GM19455 (cell line): ENCODE results near the gene TEX51.

Experiments used
- ATAC-seq: cut with Tn5 transposase; IDR thresholded peaks from one replicate; pipeline ENCODE4 v1.9.1; 2021; ENCODE audit not compliant: unreplicated experiment

TEX51 gene

DNA sequence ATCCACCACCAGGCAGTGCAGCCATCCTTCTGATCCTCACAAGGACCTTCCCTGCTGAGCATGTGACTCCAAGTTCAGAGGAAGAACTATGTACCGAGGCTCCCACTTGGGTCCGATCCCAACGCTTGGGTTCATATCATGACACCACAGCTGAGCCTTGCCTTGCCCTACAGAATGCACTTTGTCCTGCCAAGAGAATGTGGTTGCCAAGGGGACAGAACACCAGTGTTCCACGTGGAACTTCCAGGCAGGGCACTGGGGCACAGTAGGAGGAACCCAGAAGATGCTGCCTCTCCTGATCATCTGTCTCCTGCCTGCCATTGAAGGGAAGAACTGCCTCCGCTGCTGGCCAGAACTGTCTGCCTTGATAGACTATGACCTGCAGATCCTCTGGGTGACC lies at the start of gene TEX51:
Gene TEX51, plus strand, starts transcription at position 255 of the 400 bp plus-strand sequence. Its CDS starts 29 bp downstream, at position 284.
- no peak for ATAC-seq

DNA sequence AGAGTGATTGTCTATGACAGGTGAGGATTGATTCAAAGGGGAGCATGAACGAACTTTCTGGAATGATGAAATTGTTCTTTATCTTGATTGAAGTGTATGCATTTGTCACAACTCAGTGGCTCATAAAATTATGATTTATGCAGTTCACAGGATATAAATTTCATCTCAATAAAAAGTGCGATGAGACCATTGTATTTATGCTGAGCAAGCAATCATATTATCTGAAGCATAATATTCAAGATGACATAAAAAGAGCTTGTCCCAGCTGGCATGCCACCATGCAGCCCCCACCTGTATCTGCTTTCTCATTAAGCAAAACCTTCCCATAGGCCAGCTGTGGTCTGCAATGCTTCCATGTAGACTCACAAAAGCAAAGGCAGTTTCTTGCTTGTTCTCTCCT lies 49.6 kb upstream of the TEX51 start:
- ATAC-seq, result no peak

DNA sequence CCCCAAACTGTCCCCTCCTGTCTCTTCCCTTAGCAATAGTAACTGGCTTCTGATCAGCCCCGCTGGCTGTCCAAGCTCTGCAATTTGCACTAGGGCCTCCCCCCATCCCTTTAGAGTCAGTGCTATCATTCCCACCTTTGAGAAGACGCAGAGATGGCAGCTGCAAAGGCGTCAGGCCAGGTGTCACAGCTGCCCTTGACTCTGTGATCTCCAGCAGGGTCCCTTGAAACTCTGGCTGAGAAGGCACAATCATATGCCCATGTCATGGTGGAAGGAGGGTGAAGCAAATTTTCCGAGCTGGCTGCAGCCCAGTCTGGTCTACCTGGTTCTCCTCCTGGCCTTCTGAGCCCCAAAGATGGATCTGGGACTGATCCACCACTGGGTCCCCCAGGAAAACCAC lies 49.2 kb upstream of the TEX51 start:
- ATAC-seq, result no peak

DNA sequence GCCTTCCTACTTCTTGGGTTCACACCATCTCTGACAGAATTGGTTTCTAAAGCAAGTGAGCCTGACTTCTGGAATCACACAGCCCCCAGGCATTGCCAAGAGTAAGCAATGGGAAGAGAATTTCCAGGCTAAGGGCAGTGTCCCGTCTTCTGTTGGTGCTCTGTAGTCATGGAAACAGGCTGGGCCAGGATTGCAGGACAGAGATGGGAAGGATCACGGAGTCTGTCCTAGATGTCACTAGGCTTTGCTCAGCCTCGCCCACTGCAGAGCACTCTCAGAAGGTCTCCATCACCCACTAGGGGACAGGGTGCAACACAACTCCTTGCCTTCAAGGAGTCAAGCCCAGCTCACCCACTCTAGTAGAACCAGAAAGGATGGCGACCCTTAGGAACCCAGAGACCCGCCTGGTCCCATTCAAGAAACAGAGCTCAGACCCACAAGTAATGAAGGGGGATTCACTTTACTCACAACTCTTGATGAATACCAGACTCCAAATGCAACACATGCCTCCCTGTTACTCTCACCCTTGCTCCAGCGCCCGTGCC lies 48.6 kb upstream of the TEX51 start:
- ATAC-seq, result no peak

DNA sequence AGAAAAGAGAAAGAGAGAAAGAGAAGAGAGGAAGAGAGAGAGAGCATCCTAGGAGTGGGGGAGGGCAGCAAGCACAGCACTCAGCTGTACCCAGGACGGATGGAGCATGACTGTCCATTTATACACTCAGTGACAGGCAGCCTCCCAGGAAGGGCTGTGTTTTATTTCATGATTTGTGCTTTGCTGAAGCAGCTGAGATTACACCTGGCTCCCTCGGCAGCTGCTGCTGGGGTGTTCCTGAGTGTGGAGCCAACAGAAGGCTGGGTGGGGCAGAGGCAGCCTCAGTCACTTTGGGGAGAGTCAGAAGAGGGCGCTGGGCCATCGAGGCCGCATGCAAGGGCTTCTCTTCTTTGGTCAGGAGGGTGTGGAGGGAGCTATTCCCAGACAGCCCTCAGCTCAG lies 47.8 kb upstream of the TEX51 start:
- ATAC-seq, result no peak

DNA sequence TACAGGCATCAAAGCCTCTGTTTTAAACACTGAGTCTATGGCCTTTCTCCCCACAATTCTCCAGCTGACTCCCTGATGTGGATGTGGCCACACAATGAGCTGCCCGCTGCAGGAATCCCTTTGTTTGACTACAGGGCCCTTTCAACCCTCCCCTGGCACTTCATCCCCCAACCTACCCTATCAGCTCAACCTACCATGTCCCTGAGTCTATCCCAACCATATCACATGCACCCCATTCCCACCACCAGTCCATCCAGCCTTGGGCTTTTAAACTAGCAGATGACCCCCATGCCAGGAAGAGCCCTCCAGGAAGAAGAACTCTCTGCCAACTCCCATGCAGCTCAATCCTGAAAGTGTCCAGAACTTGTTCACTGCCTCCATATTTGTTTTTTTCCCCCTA lies 46.9 kb upstream of the TEX51 start:
- ATAC-seq, result no peak

DNA sequence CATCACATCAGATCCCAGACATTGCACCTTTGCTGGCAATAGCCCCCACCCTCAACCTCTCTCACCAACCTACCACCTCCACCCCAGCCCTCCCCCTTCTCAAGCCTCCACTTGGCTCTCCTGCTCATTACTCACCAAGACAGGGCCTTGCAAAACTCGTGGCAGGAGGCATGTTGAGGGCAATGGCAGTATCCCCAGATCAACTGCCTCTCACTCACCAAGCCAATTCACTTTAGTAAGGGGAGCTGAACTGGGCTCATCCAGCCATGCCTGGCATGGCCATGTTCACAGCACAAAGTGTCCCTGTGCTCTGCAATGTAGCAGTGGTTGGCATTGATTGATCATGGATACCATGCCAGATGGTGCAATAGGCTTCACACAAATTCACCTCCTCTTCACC lies 46.3 kb upstream of the TEX51 start:
- no peak for ATAC-seq

DNA sequence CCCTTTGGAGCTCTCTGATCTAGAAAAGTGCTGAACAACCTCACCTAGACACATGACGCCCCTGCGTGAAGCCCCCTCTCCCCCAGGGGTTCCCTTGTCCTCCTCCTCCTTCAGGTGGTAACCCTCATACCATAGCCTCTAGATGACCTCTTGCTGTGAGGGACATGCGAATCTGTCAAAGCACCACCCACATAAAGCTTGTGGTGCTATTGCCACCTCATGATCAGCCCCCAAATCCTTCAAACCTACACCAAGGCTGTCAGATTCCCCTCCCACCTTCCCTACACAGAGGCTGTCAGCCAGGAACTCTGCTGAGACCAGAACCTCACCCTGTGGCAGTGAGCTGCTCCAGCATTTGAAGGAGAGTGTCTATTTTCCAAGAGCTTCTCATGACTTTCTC lies 43.1 kb upstream of the TEX51 start:
- no peak for ATAC-seq

DNA sequence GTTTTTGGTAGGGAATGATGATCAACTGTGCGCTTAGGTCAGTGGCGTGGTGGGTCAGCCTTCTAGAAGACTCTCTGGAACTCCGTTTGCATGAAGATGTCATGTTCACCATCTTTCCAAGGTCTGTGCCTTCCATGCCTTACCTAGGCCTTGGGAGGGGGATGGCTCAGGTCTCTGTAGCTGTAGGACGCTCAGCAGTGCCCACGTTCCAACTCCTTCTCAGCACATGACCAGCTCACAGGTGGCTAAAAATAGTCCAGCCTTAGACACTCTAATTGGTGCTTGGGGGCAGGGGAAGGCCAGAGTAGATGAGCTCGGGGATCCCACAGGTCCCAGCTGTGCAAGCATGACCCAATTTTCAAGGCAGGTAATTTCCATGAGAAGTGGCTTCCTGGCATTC lies 42.3 kb upstream of the TEX51 start:
- ATAC-seq, result no peak

DNA sequence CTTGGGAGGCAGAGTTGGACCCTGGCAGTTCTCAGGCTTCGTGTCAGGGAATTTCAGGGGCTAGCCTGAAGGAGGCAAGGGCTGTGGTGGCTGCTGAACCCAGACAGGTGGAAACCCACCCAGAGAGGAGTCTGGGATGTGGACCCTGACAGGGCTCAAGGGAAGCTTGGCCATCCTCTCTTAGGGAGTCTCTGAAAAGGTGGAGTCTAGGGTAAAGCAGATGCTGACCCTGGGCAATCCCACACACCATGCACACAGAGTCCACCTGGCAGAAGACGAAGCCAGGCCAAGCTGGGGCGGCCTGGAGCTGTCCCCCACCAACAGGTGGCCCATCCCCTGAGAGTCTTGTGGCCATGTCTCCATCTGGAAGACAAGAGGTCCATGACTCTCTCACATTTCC lies 41.2 kb upstream of the TEX51 start:
- ATAC-seq, result no peak

DNA sequence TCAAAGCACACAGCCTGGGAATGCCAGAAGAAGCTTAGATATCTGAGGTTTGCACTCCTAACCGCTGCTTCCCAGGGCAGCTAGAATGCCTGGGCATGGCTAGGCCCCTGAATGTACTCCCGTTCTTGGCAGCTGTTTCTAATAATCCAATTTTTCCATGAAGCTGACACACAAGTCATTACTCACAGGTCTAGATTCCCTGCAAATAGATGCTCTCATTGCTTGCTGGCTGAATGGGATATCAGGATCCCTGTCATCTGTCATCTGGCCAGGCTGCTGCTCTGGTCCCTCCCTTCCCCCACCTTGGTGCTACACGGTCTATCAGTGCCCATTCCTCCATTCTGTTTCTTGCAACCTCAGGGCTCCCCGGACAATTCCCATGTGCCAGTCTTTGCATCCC lies 40.7 kb upstream of the TEX51 start:
- ATAC-seq, result no peak

DNA sequence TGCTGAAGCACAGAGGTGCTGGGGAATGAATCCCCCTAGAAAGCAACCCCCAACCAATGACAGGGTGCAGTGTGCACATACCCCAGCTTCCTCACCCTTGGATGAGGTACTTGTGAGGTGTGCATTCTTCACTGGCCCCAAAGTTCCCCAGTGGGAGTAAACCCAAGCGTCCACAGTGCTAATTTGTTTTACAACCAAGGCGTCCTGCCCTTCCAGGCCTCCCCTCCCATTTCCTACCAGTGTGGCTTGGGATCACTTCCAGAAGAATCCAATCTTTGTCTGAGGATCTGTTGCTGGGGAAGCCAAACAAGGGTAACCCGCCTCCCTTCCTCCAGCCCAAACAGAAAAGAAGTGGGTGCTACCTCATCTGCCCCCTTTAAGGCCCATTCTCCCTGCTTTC lies 40.3 kb upstream of the TEX51 start:
- ATAC-seq, result no peak

DNA sequence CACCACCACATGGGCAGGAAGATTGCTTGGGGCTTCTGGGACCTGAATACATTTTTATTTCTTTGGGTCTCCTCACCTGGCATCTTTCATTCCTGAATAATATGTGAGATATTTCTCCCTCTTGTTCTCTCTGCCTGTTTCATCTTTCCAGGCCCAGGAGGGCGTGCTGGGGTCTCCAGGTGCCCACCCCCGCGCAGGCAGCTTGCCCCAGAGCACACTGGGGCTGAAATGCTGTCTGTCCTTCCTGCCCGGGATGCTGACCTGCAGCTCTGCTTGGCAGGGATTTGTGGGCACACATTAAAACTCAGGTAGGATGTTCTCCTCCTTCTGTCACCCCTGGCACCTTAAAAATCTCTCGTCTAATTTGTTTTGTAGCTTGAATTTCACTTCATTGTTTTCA lies 39.7 kb upstream of the TEX51 start:
- no peak for ATAC-seq

DNA sequence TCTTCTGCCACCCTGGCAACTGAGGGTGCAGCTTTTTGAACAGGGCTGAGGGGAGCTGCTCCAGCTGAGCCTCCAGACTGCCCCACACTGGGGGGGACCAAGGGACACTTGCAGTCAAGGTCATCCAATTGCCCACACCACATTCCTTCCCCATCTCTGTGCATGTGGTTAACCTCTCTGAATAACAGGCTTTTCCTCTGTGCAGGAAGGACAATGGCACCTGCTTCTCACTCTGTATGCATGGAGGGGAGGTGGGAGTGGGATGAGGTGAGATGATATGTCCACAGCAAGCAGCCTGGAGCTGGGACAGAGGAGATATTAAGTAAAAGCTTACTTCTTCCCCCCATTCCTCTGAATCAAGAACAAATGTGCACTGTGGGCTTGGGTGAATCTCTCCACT lies 39.1 kb upstream of the TEX51 start:
- no peak for ATAC-seq

DNA sequence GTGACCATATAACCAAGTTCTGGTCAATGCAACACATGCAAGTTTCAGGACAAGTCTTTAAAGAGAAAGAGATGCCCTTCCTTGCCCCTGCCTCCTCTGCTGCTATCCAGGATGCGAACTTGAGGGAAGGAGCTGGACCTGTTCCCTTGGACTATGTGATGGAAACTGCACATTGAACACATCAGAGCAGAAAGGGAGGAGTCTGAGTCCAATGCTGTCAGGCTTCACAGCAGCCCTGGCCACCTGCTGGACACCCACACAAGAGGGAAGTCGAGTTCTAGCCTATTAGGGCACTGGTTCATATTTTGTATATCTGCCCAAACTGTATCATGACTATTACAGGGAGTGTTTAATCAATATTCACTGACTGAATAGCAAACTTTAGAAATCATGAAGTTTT lies 38.3 kb upstream of the TEX51 start:
- no peak for ATAC-seq

DNA sequence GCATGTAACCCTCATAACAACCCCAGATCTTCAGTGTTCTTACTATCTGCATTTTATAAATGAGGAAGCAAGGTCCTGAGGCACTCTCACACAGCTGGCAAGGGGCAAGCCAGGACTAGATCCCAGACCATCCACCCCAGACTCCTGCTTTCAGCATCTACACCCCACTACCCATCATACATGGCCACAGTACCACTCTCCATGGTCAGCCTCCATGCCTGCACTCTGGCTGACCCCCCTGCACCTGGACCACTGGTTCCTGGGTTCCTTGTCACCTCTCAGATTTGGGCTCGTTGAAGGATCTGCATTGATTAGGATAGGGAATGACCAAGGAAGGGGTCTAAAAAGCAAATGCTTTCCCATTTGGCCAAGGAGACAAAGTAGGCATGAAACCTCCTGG lies 36.0 kb upstream of the TEX51 start:
- ATAC-seq, result no peak

DNA sequence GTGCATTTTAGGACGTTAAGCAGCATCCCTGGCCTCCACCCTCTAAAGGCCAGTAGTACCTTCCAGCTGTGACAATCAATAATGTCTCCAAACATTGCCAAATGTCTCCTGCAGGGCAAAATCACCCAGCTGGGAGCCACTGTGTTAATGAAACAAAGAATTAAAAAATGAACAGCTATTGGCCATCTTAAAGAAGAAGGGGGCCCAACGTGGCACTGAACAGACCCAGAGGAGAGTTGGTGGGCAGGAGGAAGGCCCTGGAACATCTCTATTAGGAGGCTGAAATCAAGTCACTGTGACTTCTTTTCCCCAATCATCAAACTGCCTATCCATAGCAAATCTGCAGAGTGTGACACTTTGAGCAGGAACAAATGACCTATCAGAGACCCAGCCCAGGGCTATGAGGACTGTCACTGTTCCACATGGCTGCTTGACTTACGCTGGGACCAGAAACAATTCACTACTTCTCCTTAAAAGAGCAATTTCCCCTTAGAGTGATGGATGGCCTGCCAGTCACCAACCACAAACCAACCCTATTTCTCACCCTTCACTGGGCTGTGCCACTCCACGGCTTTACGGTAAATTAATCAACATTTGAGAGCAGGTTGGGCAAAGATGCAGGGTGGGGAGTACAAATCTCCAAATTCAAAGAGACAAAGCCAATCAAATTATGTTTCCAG lies 35.2 kb upstream of the TEX51 start:
- ATAC-seq, result no peak

DNA sequence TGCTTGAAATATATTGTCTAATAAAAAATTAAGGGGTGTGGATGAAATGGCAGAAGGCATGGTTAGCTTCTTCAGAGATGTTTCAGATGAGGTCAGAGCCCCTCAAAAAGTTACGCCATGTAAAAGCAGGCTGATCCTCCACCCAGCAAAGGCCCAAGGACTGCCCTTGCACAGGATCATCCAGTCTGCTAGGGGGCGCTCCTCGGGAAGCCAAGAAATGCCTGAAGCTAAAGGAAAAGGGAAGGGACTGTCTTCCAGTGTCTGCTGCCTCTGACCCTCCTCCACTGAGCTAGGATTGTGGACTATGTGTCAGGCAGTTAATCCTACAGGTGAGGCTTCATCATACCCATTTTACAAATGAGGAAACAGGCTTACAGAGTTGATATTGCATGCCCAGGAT lies 33.8 kb upstream of the TEX51 start:
- ATAC-seq, result no peak

DNA sequence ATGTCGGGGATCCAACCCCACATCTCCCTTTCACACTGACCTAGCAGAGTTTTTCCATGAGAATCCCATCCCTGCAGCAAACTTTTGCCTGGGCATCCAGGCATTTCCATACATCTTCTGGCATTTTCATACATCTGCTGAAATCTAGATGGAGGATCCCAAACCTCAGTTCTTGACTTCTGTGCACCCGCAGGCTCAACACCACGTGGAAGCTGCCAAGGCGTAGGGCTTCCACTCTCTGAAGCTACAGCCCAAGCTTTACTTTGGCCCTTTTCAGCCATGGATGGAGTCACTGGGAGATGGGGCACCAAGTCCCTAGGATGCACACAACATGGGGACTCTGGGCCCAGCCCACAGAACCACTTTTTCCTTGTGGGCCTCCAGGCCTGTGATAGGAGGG lies 32.2 kb upstream of the TEX51 start:
- ATAC-seq, result no peak

DNA sequence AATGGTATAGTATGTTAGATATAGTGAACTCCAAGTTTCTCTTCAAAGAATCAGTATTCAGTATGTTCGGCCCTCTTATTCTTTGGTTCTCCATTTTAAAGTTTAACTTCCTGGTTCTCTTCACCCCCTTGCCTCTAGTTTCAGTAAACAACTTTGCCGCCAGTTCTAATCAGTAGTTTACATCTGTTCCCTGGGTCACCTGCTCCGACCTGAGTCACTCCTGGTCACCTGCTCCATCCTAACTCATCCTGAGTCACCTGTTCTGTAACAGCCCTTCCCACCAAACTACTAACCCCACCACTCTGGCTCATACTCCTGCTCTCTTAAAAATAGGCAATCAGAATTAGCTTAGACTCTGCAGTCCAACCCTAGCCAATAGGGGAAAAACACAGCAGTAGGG lies 23.7 kb upstream of the TEX51 start:
- ATAC-seq, result no peak

DNA sequence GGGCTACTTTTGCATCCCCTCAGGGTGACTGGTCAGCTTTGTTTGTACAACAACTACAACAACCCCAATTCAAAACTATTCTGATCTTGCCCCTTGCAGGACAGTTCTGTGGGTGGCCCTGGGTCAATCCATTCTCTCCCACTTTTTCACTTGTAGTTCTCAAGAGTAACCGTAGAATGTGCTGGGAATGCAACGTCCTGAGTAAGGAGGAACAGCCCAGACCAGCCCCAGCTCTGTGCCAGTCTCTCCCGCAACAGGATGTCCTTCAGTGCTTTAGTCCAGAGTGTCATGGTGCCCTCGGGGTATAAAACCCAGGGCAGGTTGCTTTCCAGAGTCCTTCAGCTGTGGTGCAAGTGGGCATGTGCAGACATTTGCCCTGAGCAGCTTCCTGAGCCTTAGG lies 22.1 kb upstream of the TEX51 start:
- ATAC-seq, result no peak

DNA sequence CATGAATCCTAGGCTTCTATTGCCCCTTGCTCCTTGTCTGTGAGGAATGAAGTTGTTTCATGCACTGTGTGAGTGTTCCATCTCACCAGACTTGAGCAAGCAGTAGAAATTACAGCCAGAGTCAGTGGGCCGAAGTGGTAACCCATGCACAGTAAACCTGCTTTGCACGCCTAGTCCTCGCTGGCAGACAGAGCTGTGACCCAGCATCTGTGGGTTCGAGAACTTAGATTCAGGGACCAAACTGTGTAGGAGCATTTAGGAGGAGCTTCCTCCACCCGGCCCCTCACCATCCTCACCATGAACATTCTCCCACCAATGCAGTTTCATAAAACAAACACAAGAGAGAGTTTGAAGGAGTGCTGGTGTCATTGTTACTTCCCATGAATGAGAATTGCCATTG lies 21.6 kb upstream of the TEX51 start:
- ATAC-seq, result no peak

DNA sequence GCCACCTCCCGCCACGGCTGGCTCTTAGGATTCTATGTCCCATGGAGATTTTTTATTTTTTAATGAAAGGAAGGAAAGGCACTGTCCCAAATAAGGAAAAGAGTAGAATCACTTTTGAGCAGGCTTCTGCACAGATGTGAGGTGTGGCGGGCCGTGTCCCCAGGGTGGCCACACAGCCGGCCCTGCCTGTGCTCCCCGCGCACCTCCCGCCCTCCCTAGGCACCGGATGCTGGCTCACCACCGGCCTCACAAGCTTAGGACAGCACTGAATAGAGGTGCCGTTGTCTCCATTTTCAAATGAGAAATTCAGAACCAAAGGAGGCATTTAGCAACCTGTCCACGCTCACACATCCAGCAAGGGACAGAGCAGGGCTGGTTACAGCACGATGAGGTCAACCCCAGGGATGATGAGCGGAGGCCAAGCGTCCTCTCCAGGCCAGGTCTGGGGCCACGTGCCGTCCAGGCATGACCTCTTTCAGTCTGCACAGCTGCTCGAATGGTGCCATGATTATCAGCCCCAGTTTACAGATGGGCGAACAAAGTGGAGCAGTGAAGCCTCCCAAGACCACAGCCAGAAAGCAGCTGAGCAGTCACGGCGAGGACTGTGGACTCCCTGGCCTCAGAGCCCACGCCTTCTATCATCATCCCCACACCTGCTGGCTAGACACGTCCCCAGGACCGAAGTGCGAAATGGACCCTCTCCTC lies 20.7 kb upstream of the TEX51 start:
- ATAC-seq, result no peak
